ENCODE measurements around the gene TRAK1. TPM values are rescaled to one million over a fixed set of nuclear protein-coding genes. Genes with fewer than 3 reads are reported as not detected.

TRAK1 gene
- total and polyA plus RNA-seq, 8 donors: 28.2 to 50.3 (median 31.0) TPM

GRCh38 chr3:42166214-42166613 lies 75.1 kb downstream of the TRAK1 start:
- ATAC-seq: no peak
- H3K4me1 ChIP-seq: peaks cover 2 to 24% of the 10 kb centered on the region in 2 donors
- TF ChIP-seq, protein P1, sequence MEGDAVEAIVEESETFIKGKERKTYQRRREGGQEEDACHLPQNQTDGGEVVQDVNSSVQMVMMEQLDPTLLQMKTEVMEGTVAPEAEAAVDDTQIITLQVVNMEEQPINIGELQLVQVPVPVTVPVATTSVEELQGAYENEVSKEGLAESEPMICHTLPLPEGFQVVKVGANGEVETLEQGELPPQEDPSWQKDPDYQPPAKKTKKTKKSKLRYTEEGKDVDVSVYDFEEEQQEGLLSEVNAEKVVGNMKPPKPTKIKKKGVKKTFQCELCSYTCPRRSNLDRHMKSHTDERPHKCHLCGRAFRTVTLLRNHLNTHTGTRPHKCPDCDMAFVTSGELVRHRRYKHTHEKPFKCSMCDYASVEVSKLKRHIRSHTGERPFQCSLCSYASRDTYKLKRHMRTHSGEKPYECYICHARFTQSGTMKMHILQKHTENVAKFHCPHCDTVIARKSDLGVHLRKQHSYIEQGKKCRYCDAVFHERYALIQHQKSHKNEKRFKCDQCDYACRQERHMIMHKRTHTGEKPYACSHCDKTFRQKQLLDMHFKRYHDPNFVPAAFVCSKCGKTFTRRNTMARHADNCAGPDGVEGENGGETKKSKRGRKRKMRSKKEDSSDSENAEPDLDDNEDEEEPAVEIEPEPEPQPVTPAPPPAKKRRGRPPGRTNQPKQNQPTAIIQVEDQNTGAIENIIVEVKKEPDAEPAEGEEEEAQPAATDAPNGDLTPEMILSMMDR (IDR thresholded peaks at IDR 0.05): no peak

DNA sequence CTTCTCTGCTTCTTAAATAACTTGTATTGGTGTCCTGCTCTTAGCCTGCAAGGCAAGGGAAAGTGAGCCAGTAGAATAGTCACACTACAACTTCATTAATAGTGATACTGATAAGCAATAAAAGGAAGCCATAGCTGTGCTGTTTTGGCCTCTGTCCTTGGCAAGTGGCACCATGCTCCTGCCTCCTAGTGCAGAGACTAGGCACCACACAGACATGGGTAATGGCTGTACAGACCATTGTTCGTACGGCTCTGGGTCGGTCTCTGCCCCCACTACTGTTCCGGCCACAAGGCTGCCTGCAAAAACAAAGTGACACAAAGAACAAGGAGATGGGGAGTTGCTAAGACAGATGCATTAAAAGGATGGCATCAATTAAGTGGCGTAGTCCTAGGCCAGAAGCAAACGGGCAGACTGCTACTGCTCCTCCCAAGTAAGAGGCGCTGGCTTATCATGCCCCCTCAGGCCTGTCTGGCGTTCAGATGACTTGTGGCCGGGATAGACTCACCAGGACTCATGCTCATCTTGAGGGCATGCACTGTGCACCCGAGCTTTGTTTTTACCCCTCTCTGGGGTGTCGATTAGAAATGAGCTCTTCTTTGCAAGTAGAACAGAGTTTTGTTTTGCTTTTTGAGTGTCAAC lies 75.6 kb downstream of the TRAK1 start:
- no peak overlapping the region for H3K4me3 ChIP-seq
- H3K36me3 ChIP-seq: no peaks in the 10 kb centered on the region
- TF ChIP-seq, protein P1 (IDR thresholded peaks at IDR 0.05): no peak
- H3K27me3 ChIP-seq: no peaks in the 10 kb centered on the region
- DNase-seq: no peak
- intact Hi-C loops (cut with DNase I): no loop called here
- H3K27ac ChIP-seq: no peak overlapping the region
- peaks cover 2 to 18% of the 10 kb centered on the region in 2 donors for H3K4me1 ChIP-seq
- ATAC-seq: no peak
- no peaks in the 10 kb centered on the region for H3K9me3 ChIP-seq

More at GRCh38 chr3:42166214-42166613, 75.1 kb downstream of the TRAK1 start:
- no peaks in the 10 kb centered on the region for H3K27me3 ChIP-seq
- intact Hi-C loops (cut with DNase I): no loop called here
- no peak overlapping the region for H3K27ac ChIP-seq
- H3K4me3 ChIP-seq: no peak overlapping the region
- no peak for DNase-seq
- H3K36me3 ChIP-seq: no peaks in the 10 kb centered on the region
- H3K9me3 ChIP-seq: no peaks in the 10 kb centered on the region

GRCh38 chr3:42169579-42170120 lies 78.5 kb downstream of the TRAK1 start:
- no peak overlapping the region for H3K27ac ChIP-seq
- TF ChIP-seq, protein P1 (IDR thresholded peaks at IDR 0.05): no peak
- H3K27me3 ChIP-seq: no peaks in the 10 kb centered on the region
- DNase-seq (no peak), ATAC-seq (no peak)
- intact Hi-C loops (cut with DNase I): no loop called here
- no peaks in the 10 kb centered on the region for H3K36me3 ChIP-seq
- no peaks in the 10 kb centered on the region for H3K9me3 ChIP-seq
- H3K4me3 ChIP-seq: no peak overlapping the region
- peaks cover 2 to 8% of the 10 kb centered on the region in 2 donors for H3K4me1 ChIP-seq

- ATAC-seq: no peak
- TF ChIP-seq, protein P1 (IDR thresholded peaks at IDR 0.05): no peak
Measured at GRCh38 chr3:42172047-42172654, 81.0 kb downstream of the TRAK1 start.

DNA sequence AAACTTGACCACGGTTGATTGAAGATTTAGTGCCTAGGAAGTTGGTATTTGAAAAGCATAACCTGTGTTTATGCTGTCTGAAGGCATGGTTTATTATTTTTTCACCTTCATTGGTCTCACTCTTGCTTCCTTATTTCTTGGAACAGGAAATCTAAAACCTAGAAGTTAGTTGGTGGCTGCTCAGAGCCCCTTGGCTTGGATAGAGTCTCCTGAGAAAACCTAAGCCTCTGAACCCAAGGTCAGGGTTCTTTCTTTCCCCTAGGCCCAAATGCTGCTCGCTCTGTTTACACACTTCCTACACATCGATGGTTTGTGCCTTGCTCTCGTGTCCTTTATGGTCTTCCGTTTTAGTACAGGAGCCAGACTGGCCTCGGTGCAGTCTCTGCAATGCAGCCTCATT lies 82.2 kb downstream of the TRAK1 start:
- Histone ChIP-seq H3K27ac (no peak overlapping the region), H3K4me1 (no peaks in the 10 kb centered on the region), H3K27me3 (no peaks in the 10 kb centered on the region), H3K9me3 (no peaks in the 10 kb centered on the region), H3K36me3 (peaks cover 0 to 6% of the 10 kb centered on the region in 2 donors), H3K4me3 (no peak overlapping the region)
- DNase-seq: no peak
- intact Hi-C loops (cut with DNase I): no loop called here
- TF ChIP-seq, protein P1 (IDR thresholded peaks at IDR 0.05): no peak
- no peak for ATAC-seq

More at GRCh38 chr3:42172047-42172654, 81.0 kb downstream of the TRAK1 start:
- Histone ChIP-seq H3K9me3 (no peaks in the 10 kb centered on the region), H3K4me3 (no peak overlapping the region), H3K36me3 (no peaks in the 10 kb centered on the region), H3K4me1 (no peaks in the 10 kb centered on the region), H3K27ac (no peak overlapping the region), H3K27me3 (no peaks in the 10 kb centered on the region)
- no peak for DNase-seq
- intact Hi-C loops (cut with DNase I): no loop called here

Measured in left lung (tissue), 10 donors.